A549 (cell line): ENCODE data around the gene CPT1A. TPM values are rescaled to one million over a fixed set of nuclear protein-coding genes. Genes with fewer than 3 reads are reported as not detected.
A peak's percentile ranks its signal among the peaks of the same experiment; 100 is the strongest.

Experiments used
- ATAC-seq, 2 experiments: fragments of 200-7000 bp in 1 of 2; fragments of >200 bp in 1 of 2; cut with Nextera tagmentation in 1 of 2; cut with Tn5 transposase in 1 of 2; 3 replicates each; pipeline versions ENCODE4 v1.8.0 to v1.9.1; 2018 to 2020; ENCODE audit warnings: mild to moderate bottlenecking in 1 of 2, moderate library complexity in 1 of 2
- CTCF ChIA-PET: fragments of 300-600 bp; sonication (Branson Sonifier 250); formaldehyde crosslinking; extraction: SDS; loops from one replicate; lab custom pipeline; 2021; ENCODE audit warnings: antibody characterized with exemption, inconsistent platforms; lab: Yijun Ruan, JAX
- POLR2A ChIA-PET: fragments of 350-600 bp; formaldehyde crosslinking; extraction: SDS; loops from one replicate; lab custom pipeline; 2021; ENCODE audit warnings: antibody characterized with exemption, inconsistent platforms; lab: Yijun Ruan, JAX
- DNase-seq, 2 experiments: peaks; one replicate each; pipeline versions ENCODE4 v3.0.0 to v3.0.0-alpha.2; 2011 to 2016; ENCODE audit warnings: low read depth in 1 of 2, low spot score in 1 of 2
- FAIRE-seq: peaks from 2 replicates; lab custom pipeline; 2011; peaks lifted over from hg19 to GRCh38; lab: Jason Lieb, UNC
- H3K27ac ChIP-seq, 2 experiments: fragments of >200 bp; sonication (Bioruptor Twin); formaldehyde crosslinking; 3 replicates each; pipeline ENCODE4 v1.5.1; 2016 to 2017
- H3K4me1 ChIP-seq: fragments of >200 bp; sonication (Bioruptor Twin); formaldehyde crosslinking; 3 replicates; pipeline ENCODE4 v1.6.1; 2016
- H3K4me2 ChIP-seq: fragments of >200 bp; sonication (Bioruptor Twin); formaldehyde crosslinking; 3 replicates; pipeline ENCODE4 v1.6.1; 2016
- H3K4me3 ChIP-seq: fragments of >200 bp; sonication (Bioruptor Twin); formaldehyde crosslinking; 3 replicates; pipeline ENCODE4 v1.5.1; 2016
- H3K9me3 ChIP-seq: fragments of >200 bp; sonication (Bioruptor Twin); formaldehyde crosslinking; 3 replicates; pipeline ENCODE4 v1.6.1; 2016
- BHLHE40 ChIP-seq: IDR thresholded peaks from 2 replicates; pipeline ENCODE4 v1.6.1; 2012; ENCODE audit warnings: low read depth, low read length, inconsistent platforms
- CBX2 ChIP-seq: fragments of 200-600 bp; sonication (generic); IDR thresholded peaks from 2 replicates; pipeline ENCODE4 v1.6.1; 2016; ENCODE audit warnings: low read depth, mild to moderate bottlenecking, borderline replicate concordance
- CBX8 ChIP-seq: fragments of 200-600 bp; sonication (generic); IDR thresholded peaks from 2 replicates; pipeline ENCODE4 v1.6.1; 2016
- EHF ChIP-seq: fragments of 250-450 bp; sonication (Bioruptor Pico); IDR thresholded peaks from 2 replicates; pipeline ENCODE4 v1.5.0; 2020; ENCODE audit warnings: mild to moderate bottlenecking
- EHMT2 ChIP-seq: fragments of 200-600 bp; sonication (generic); IDR thresholded peaks from 2 replicates; pipeline ENCODE4 v1.6.1; 2016; ENCODE audit warnings: antibody characterized with exemption, low read depth, mild to moderate bottlenecking, moderate library complexity
- ELK1 ChIP-seq: fragments of 150-350 bp; IDR thresholded peaks from 2 replicates; pipeline ENCODE4 v1.6.1; 2014; ENCODE audit warnings: low read depth, mild to moderate bottlenecking, low read length
- EP300 ChIP-seq, 2 experiments: fragments of >200 bp; sonication (Bioruptor Twin); formaldehyde crosslinking; IDR thresholded peaks; 2 replicates in 1 of 2; 3 replicates in 1 of 2; pipeline ENCODE4 v1.6.1; 2016 to 2017
- FOSB ChIP-seq: fragments of 250-450 bp; sonication (Bioruptor Pico); IDR thresholded peaks from 2 replicates; pipeline ENCODE4 v1.5.0; 2020; ENCODE audit warnings: mild to moderate bottlenecking, moderate library complexity
- FOSL2 ChIP-seq, 2 experiments: fragments of 450-650 bp in 1 of 2; fragments of >200 bp in 1 of 2; sonication (Bioruptor Twin) in 1 of 2; formaldehyde crosslinking; IDR thresholded peaks; 2 replicates each; pipeline versions ENCODE4 v1.5.0 to v1.6.1; 2016 to 2020; ENCODE audit warnings: mild to moderate bottlenecking in 1 of 2, moderate library complexity in 1 of 2
- FOXS1 ChIP-seq: fragments of 250-450 bp; sonication (Bioruptor Pico); IDR thresholded peaks from 2 replicates; pipeline ENCODE4 v1.5.0; 2020; ENCODE audit warnings: mild to moderate bottlenecking, moderate library complexity
- HDAC2 ChIP-seq: fragments of 200-600 bp; sonication (generic); IDR thresholded peaks from 2 replicates; pipeline ENCODE4 v1.6.1; 2016
- HEYL ChIP-seq: fragments of 250-450 bp; sonication (Bioruptor Pico); IDR thresholded peaks from 2 replicates; pipeline ENCODE4 v1.8.0; 2021; ENCODE audit warnings: mild to moderate bottlenecking, moderate library complexity
- HOXB5 ChIP-seq: fragments of 250-450 bp; sonication (Bioruptor Pico); IDR thresholded peaks from 2 replicates; pipeline ENCODE4 v1.5.0; 2020; ENCODE audit warnings: mild to moderate bottlenecking, moderate library complexity
- JUN ChIP-seq, 2 experiments: fragments of >200 bp; sonication (Bioruptor Twin); formaldehyde crosslinking; IDR thresholded peaks; 2 replicates in 1 of 2; 3 replicates in 1 of 2; pipeline ENCODE4 v1.6.1; 2016 to 2017
- NPAS2 ChIP-seq: fragments of 250-450 bp; sonication (Bioruptor Pico); IDR thresholded peaks from 2 replicates; pipeline ENCODE4 v1.8.0; 2022; ENCODE audit warnings: mild to moderate bottlenecking, moderate library complexity, borderline replicate concordance
- NR3C1 ChIP-seq: fragments of >200 bp; sonication (Bioruptor Twin); formaldehyde crosslinking; IDR thresholded peaks from 3 replicates; pipeline ENCODE4 v1.6.1; 2017
- POLR2A ChIP-seq: IDR thresholded peaks from 2 replicates; pipeline ENCODE4 v1.6.1; 2012; ENCODE audit warnings: mild to moderate bottlenecking, low read length
- RARB ChIP-seq: fragments of 250-450 bp; sonication (Bioruptor Pico); IDR thresholded peaks from 2 replicates; pipeline ENCODE4 v1.8.0; 2021; ENCODE audit warnings: mild to moderate bottlenecking, moderate library complexity
- RFX5 ChIP-seq: fragments of 450-650 bp; IDR thresholded peaks from 2 replicates; pipeline ENCODE4 v1.7.1; 2014; ENCODE audit warnings: antibody characterized with exemption, mild to moderate bottlenecking, moderate library complexity
- RNF2 ChIP-seq: fragments of 200-600 bp; sonication (generic); IDR thresholded peaks from 2 replicates; pipeline ENCODE4 v1.6.1; 2016; ENCODE audit warnings: low read depth, mild to moderate bottlenecking, antibody characterized with exemption, moderate library complexity, borderline replicate concordance
- TFCP2L1 ChIP-seq: fragments of 250-450 bp; sonication (Bioruptor Pico); IDR thresholded peaks from 2 replicates; pipeline ENCODE4 v1.5.0; 2021; ENCODE audit warnings: mild to moderate bottlenecking
- TP53 ChIP-seq: fragments of 250-450 bp; sonication (Bioruptor Pico); IDR thresholded peaks from 2 replicates; pipeline ENCODE4 v1.5.0; 2021; ENCODE audit warnings: mild to moderate bottlenecking, moderate library complexity
- ZFP36 ChIP-seq: fragments of 450-650 bp; IDR thresholded peaks from 2 replicates; pipeline ENCODE4 v1.6.1; 2014; ENCODE audit warnings: borderline replicate concordance; ENCODE audit not compliant: partially characterized antibody
- WGBS: methylation state at CpG from one replicate; pipeline ENCODE4 v1.1.6; 2017; ENCODE audit errors: missing lambda C conversion rate; 5-methylcytosine and 5-hydroxymethylcytosine counted together
- polyA plus RNA-seq, 4 experiments: library from polyadenylated mRNA; depleted of rRNA in 3 of 4; stranded (reverse); fragments of >200 nt; fragmentation: RNase III in 1 of 4; extraction: RNeasy Plus Mini Kit Qiagen cat#74134 plus additional on column Dnase treatment in 1 of 4; gene quantifications; 2 replicates in 3 of 4; 3 replicates in 1 of 4; pipeline ENCODE4 v1.2.3, GENCODE V29; 2011 to 2017
- TF ChIP-seq, protein P1 (sequence below): IDR thresholded peaks from 2 replicates; pipeline ENCODE4 v1.6.1; 2012

Gene CPT1A
- polyA plus RNA-seq, 2 of the 4 experiments (the other 2 are of a cell fraction) = 15.0 to 21.4 TPM

DNA sequence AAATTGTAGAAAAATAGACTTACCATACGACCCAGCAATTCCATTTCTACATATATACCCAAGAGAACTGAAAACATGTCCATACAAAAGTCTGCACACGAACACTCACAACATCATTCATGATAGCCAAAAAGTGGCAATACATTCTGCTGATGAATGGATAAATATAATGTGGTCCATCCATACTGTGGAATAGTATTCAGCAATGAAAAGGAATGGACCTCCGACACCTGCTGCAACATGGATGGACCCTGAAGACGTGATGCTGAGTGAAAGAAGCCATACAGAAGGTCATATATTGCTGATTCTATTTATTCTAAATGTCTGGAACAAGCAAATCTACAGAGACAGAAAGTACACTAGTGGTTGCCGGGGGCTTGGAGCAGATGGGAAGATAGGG is 19.2 kb downstream of the CPT1A start:
- DNase-seq = no peak
- POLR2A ChIA-PET = no interaction called here
- no peak for ATAC-seq
- no peak for FAIRE-seq
- Histone ChIP-seq H3K4me3 (no peak overlapping the region), H3K4me2 (no peak overlapping the region), H3K27ac (no peak overlapping the region), H3K4me1 (0 out of 3 replicates have a peak, but pooled peaks cover 3% of the 10 kb centered on the region), H3K9me3 (no peaks in the 10 kb centered on the region)
- CTCF ChIA-PET = no interaction called here
- 92% methylated on average over 5 of the region's 5 CpGs for WGBS
- TF ChIP-seq TP53 (CRISPR knock-in tag) (no peak), JUN (IDR thresholded peaks at IDR 0.05) (no peak), HOXB5 (no peak), NR3C1 (no peak), BHLHE40 (no peak)

DNA sequence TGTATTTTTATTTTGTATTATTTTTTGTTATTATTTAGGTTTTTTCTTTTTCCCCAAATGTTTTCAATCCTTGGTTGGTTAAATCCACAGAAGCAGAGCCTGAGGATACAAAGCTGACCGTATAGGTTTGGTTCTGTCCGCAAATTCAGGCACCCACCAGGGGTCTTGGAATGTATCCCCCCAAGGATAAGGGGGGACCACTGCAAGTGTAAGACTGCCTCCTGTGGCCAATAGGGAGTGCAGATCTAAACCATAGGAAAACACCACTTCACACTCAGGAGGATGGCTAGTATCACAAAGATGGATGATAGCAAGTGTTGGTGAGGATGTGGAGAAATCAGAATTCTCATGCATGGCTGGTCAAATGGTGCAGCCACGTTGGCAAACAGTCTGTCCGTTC is 20.0 kb downstream of the CPT1A start:
- 0 out of 3 replicates have a peak, but pooled peaks cover 3% of the 10 kb centered on the region for H3K4me1 ChIP-seq
- FAIRE-seq (no peak), DNase-seq (no peak), ATAC-seq (no peak)
- WGBS = 84% methylated on average over 4 of the region's 4 CpGs
- H3K4me2 ChIP-seq = no peak overlapping the region
- no peak overlapping the region for H3K27ac ChIP-seq
- ChIA-PET CTCF (interaction anchor here (1.4 kb wide), 1 partner anchor 9 kb away, joined by 4 read pairs; no protein-coding TSS in a partner anchor), POLR2A (no interaction called here)
- H3K4me3 ChIP-seq = no peak overlapping the region
- no peaks in the 10 kb centered on the region for H3K9me3 ChIP-seq
- TF ChIP-seq HOXB5 (no peak), EHF (no peak), EP300 (IDR thresholded peaks at IDR 0.05) (no peak), HEYL (no peak), EHMT2 (no peak), NPAS2 (CRISPR knock-in tag) (no peak), RNF2 (no peak), HDAC2 (no peak), TFCP2L1 (CRISPR knock-in tag) (no peak), CBX2 (no peak), FOXS1 (CRISPR knock-in tag) (no peak), FOSL2 (IDR thresholded peaks at IDR 0.05) (no peak), FOSL2 (CRISPR knock-in tag; IDR thresholded peaks at IDR 0.05) (no peak), POLR2A (no peak), RARB (no peak), ELK1 (no peak), RFX5 (no peak), ZFP36 (no peak)

GRCh38 chr11:68819362-68819761 is 22.4 kb downstream of the CPT1A start:
- POLR2A ChIA-PET = interaction anchor here (0.6 kb wide), 1 partner anchor 359 kb away, joined by 5 read pairs; the partner anchor contains the start of gene PPP6R3
- DNase-seq = no peak
- Histone ChIP-seq H3K4me3 (no peak overlapping the region), H3K4me1 (no peaks in the 10 kb centered on the region)
- TF ChIP-seq, protein P1, sequence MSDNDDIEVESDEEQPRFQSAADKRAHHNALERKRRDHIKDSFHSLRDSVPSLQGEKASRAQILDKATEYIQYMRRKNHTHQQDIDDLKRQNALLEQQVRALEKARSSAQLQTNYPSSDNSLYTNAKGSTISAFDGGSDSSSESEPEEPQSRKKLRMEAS = no peak
- TF ChIP-seq FOXS1 (CRISPR knock-in tag) = no peak
- TF ChIP-seq, all 56 proteins: peak for 0
- H3K27ac ChIP-seq = no peak overlapping the region
- FAIRE-seq = no peak
- CTCF ChIA-PET = interaction anchor here (1.5 to 2.1 kb wide), 2 partner anchors 19 to 21 kb away, joined by 5 read pairs; no protein-coding TSS in a partner anchor
- no peak for ATAC-seq
- H3K4me2 ChIP-seq = no peak overlapping the region
- WGBS = 92% methylated on average over 10 of the region's 10 CpGs
- no peaks in the 10 kb centered on the region for H3K9me3 ChIP-seq

DNA sequence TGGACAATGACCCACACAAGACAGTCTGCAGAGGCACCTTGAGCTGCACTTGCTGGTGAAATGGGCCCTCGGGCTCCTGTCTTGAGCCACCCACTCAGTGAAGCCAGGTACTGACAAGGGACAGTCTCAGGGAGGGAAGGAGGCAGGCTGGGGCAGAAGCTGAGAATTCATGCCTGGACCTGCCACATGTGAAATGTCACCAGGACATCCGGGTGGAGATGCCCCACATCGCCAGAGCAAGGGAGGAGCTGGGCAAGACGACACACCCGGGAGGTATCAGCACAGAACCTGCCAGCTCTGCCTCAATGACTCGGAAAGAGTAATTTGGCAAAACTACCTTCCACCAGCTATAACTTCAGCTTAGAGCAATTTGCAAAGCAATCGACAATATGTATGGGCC is 23.5 kb downstream of the CPT1A start:
- ATAC-seq (peak in 1 of 2 experiments; percentile 27; a peak in 1 of 6 replicates), FAIRE-seq (no peak), DNase-seq (no peak)
- no peak overlapping the region for H3K4me3 ChIP-seq
- 89% methylated on average over 7 of the region's 7 CpGs for WGBS
- no peak overlapping the region for H3K4me2 ChIP-seq
- ChIA-PET CTCF (interaction anchor here (1.0 kb wide), 1 partner anchor 20 kb away, joined by 5 read pairs; no protein-coding TSS in a partner anchor), POLR2A (no interaction called here)
- TF ChIP-seq FOSB (CRISPR knock-in tag) (no peak), CBX8 (no peak), ZFP36 (no peak)
- 0 out of 6 replicates have a peak overlapping the region, but pooled peaks of 1 of the 2 experiments have one; percentile 26 for H3K27ac ChIP-seq
- H3K9me3 ChIP-seq = no peaks in the 10 kb centered on the region
- H3K4me1 ChIP-seq = no peaks in the 10 kb centered on the region
